Lung (tissue), 12 donors: ENCODE data around the gene SPRYD7. TPM values are rescaled to one million over a fixed set of nuclear protein-coding genes. Genes with fewer than 3 reads are reported as not detected.
A peak's percentile ranks its signal among the peaks of the same experiment; 100 is the strongest.

ENCODE experiments used
- ATAC-seq: fragments of 200-7000 bp; cut with Tn5 transposase; one replicate; pipeline ENCODE4 v1.9.1; 2020; ENCODE audit warnings: moderate number of reproducible peaks; ENCODE audit not compliant: insufficient read depth, low FRiP score
- DNase-seq, 3 donors: peaks; one replicate each; pipeline ENCODE4 v3.0.0-alpha.2; 2013 to 2017
- H3K27ac ChIP-seq, 2 donors: one replicate each; pipeline ENCODE4 v1.5.1; 2013; ENCODE audit warnings: mild to moderate bottlenecking in 2 of 2, moderate library complexity in 2 of 2, control low read depth in 1 of 2, inconsistent platforms in 1 of 2, low read depth in 1 of 2, low read length in 1 of 2
- H3K27me3 ChIP-seq, 3 donors: one replicate each; pipeline ENCODE4 v1.5.1; 2013; ENCODE audit warnings: low read length in 2 of 3; ENCODE audit not compliant: control insufficient read depth in 3 of 3, insufficient read depth in 3 of 3
- H3K36me3 ChIP-seq, 4 donors: one replicate each; pipeline ENCODE4 v1.5.1; 2013; ENCODE audit warnings: low read length in 4 of 4, mild to moderate bottlenecking in 1 of 4, moderate library complexity in 1 of 4; ENCODE audit not compliant: control insufficient read depth in 4 of 4, insufficient read depth in 4 of 4
- H3K4me1 ChIP-seq, 5 donors: one replicate each; pipeline ENCODE4 v1.5.1; 2013; ENCODE audit warnings: low read length in 5 of 5, mild to moderate bottlenecking in 2 of 5, moderate library complexity in 1 of 5; ENCODE audit not compliant: control insufficient read depth in 5 of 5, insufficient read depth in 5 of 5
- H3K4me3 ChIP-seq: one replicate; pipeline ENCODE4 v1.5.1; 2013; ENCODE audit warnings: mild to moderate bottlenecking, control low read depth, moderate library complexity
- H3K9ac ChIP-seq, 2 donors: one replicate each; pipeline ENCODE4 v1.5.1; 2013; ENCODE audit warnings: low read length in 2 of 2, control low read depth in 1 of 2; ENCODE audit not compliant: insufficient read depth in 1 of 2
- H3K9me3 ChIP-seq, 4 donors: one replicate each; pipeline ENCODE4 v1.5.1; 2013; ENCODE audit warnings: low read length in 3 of 4, mild to moderate bottlenecking in 1 of 4, moderate library complexity in 1 of 4; ENCODE audit not compliant: control insufficient read depth in 4 of 4, insufficient read depth in 3 of 4
- CTCF ChIP-seq: IDR thresholded peaks from 2 replicates; pipeline ENCODE4 v1.5.1; 2012; ENCODE audit warnings: mild to moderate bottlenecking; ENCODE audit errors: control extremely low read depth, extremely low read depth
- WGBS, 2 donors: extraction: QIAGEN DNeasy Blood & Tissue Kit; methylation state at CpG; one replicate each; pipeline ENCODE4 v1.1.7; 2013; 5-methylcytosine and 5-hydroxymethylcytosine counted together
- polyA plus RNA-seq, 2 donors: library from polyadenylated mRNA; stranded (reverse); fragments of 200-250 nt; gene quantifications; one replicate each; pipeline ENCODE4 v1.2.1, GENCODE V29; 2013
- total RNA-seq, 2 donors: library from RNA; depleted of rRNA in 1 of 2; stranded (reverse); fragments of >200 nt in 1 of 2; gene quantifications; one replicate each; pipeline ENCODE4 v1.2.1, GENCODE V29; 2014 to 2021
- donor health status: control.
- donor health status: control.
- donor health status: Bipolar disorder and iron deficiency.
- donor health status: healthy.
- donor health status: DM: yes; HTN: yes; CAD: no.

SPRYD7 gene
- total and polyA plus RNA-seq, 4 donors: 8.2 to 16.8 (median 13.1) TPM

- DNase-seq (peak; percentile 29 to 58 (median 34)), ATAC-seq (no peak)
- TF ChIP-seq CTCF: no peak
- H3K9ac ChIP-seq: no peak overlapping the region
- H3K27me3 ChIP-seq: no peaks in the 10 kb centered on the region
- H3K4me3 ChIP-seq: no peak overlapping the region
- H3K27ac ChIP-seq: no peak overlapping the region
- 48 to 61% methylated on average over 3 of the region's 3 CpGs for WGBS, 2 donors
- H3K36me3 ChIP-seq: no peaks in the 10 kb centered on the region
- H3K9me3 ChIP-seq: peaks cover 0 to under 1% (median 0%) of the 10 kb centered on the region in 4 donors
- H3K4me1 ChIP-seq: peaks cover 0 to 1% (median 0%) of the 10 kb centered on the region in 5 donors
Observed at GRCh38 chr13:49869519-49869918, 66.6 kb downstream of the SPRYD7 start.

GRCh38 chr13:49867834-49868233 is 68.3 kb downstream of the SPRYD7 start:
- Histone ChIP-seq H3K27ac (no peak overlapping the region), H3K27me3 (no peaks in the 10 kb centered on the region), H3K4me1 (peaks cover 0 to 1% (median 0%) of the 10 kb centered on the region in 5 donors), H3K9me3 (no peaks in the 10 kb centered on the region), H3K36me3 (no peaks in the 10 kb centered on the region), H3K4me3 (no peak overlapping the region), H3K9ac (no peak overlapping the region)
- DNase-seq: no peak
- no peak for TF ChIP-seq CTCF
- WGBS, 2 donors: 87 to 92% methylated on average over 8 of the region's 8 CpGs
- no peak for ATAC-seq

GRCh38 chr13:49865218-49865617 is 70.9 kb downstream of the SPRYD7 start:
- TF ChIP-seq CTCF: no peak
- no peak for ATAC-seq
- Histone ChIP-seq H3K9ac (no peak overlapping the region), H3K4me3 (no peak overlapping the region), H3K36me3 (no peaks in the 10 kb centered on the region), H3K27me3 (no peaks in the 10 kb centered on the region), H3K9me3 (no peaks in the 10 kb centered on the region), H3K27ac (no peak overlapping the region), H3K4me1 (peaks cover 0 to 1% (median 0%) of the 10 kb centered on the region in 5 donors)
- 32 to 88% methylated on average over 1 of the region's 1 CpG for whole genome bisulfite sequencing, 2 donors
- DNase-seq: peak in 1 of 3 donors; percentile 50

GRCh38 chr13:49864509-49864908 is 71.6 kb downstream of the SPRYD7 start:
- Histone ChIP-seq H3K4me1 (peaks cover 0 to 1% (median 0%) of the 10 kb centered on the region in 5 donors), H3K36me3 (no peaks in the 10 kb centered on the region), H3K9me3 (no peaks in the 10 kb centered on the region), H3K27me3 (no peaks in the 10 kb centered on the region), H3K9ac (no peak overlapping the region), H3K4me3 (no peak overlapping the region), H3K27ac (no peak overlapping the region)
- no peak for DNase-seq
- no peak for TF ChIP-seq CTCF
- ATAC-seq: no peak
